ENCODE measurements around the gene GFRA1.

GFRA1 gene

GRCh38 chr10:116270126-116270770, 2.8 kb downstream of the GFRA1 start:
- no peak overlapping the region for H3K4me2 ChIP-seq (ENCODE audit: low read depth, low read length, poor library complexity, severe bottlenecking)
- H3K9me3 ChIP-seq (ENCODE audit: insufficient read depth, low read length) = no peaks in the 10 kb centered on the region
- H4K20me1 ChIP-seq (ENCODE audit: low read depth, low read length) = no peaks in the 10 kb centered on the region
- no peaks in the 10 kb centered on the region for H3K27me3 ChIP-seq (ENCODE audit: low read length)
- H3K79me2 ChIP-seq (ENCODE audit: insufficient read depth, low read length) = no peaks in the 10 kb centered on the region
- H2AFZ ChIP-seq (ENCODE audit: low read depth, low read length, severe bottlenecking) = no peak overlapping the region
- no peak overlapping the region for H3K4me3 ChIP-seq (ENCODE audit: insufficient read depth, low read length, poor library complexity, severe bottlenecking)
- no peak for TF ChIP-seq EZH2phosphoT487 (conservative IDR thresholded peaks at IDR 0.05; ENCODE audit: low read length)
- TF ChIP-seq CTCF (IDR thresholded peaks at IDR 0.05; ENCODE audit: insufficient read depth, low read length, poor library complexity, severe bottlenecking) = no peak
- no peaks in the 10 kb centered on the region for H3K9me2 ChIP-seq (replicated peaks; ENCODE audit: insufficient read depth, low read length)
- no peaks in the 10 kb centered on the region for H3F3A ChIP-seq (ENCODE audit: insufficient read depth)
- no peak overlapping the region for H3K27ac ChIP-seq (ENCODE audit: low read depth, low read length)
- H3K9ac ChIP-seq (ENCODE audit: low read length) = no peak overlapping the region
- H3K36me3 ChIP-seq (ENCODE audit: low read length) = no peaks in the 10 kb centered on the region

DNA sequence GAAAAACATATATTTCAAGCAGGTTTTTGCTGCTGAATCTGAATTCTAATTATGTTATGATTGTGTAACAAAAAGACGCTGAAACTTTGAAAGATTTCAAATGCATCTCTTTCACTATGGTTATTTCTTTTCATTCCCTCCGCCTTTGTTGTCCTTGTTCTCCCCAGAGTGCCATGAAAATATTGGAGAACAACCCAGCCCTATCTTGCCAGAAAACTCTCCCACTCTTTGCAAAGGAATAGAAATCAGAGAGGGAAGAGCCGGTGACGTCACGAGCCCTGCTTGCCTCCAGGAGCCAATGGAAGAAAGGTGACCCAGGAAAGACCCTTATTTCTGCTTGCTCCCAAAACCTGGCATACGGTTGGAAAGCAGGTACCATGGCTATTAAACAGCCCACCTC, 3.4 kb downstream of the GFRA1 start:
- H4K20me1 ChIP-seq (ENCODE audit: low read depth, low read length) = no peaks in the 10 kb centered on the region
- no peaks in the 10 kb centered on the region for H3K79me2 ChIP-seq (ENCODE audit: insufficient read depth, low read length)
- no peak overlapping the region for H3K27ac ChIP-seq (ENCODE audit: low read depth, low read length)
- H3K9me3 ChIP-seq (ENCODE audit: insufficient read depth, low read length) = no peaks in the 10 kb centered on the region
- H3K36me3 ChIP-seq (ENCODE audit: low read length) = no peaks in the 10 kb centered on the region
- no peak overlapping the region for H2AFZ ChIP-seq (ENCODE audit: low read depth, low read length, severe bottlenecking)
- no peak overlapping the region for H3K4me3 ChIP-seq (ENCODE audit: insufficient read depth, low read length, poor library complexity, severe bottlenecking)
- H3F3A ChIP-seq (ENCODE audit: insufficient read depth) = no peaks in the 10 kb centered on the region
- H3K27me3 ChIP-seq (ENCODE audit: low read length) = no peaks in the 10 kb centered on the region
- H3K9ac ChIP-seq (ENCODE audit: low read length) = no peak overlapping the region
- TF ChIP-seq CTCF (IDR thresholded peaks at IDR 0.05; ENCODE audit: insufficient read depth, low read length, poor library complexity, severe bottlenecking) (no peak), EZH2phosphoT487 (conservative IDR thresholded peaks at IDR 0.05; ENCODE audit: low read length) (no peak)
- no peak overlapping the region for H3K4me2 ChIP-seq (ENCODE audit: low read depth, low read length, poor library complexity, severe bottlenecking)
- H3K9me2 ChIP-seq (replicated peaks; ENCODE audit: insufficient read depth, low read length) = no peaks in the 10 kb centered on the region

- Histone ChIP-seq H4K20me1 (ENCODE audit: low read depth, low read length) (no peaks in the 10 kb centered on the region), H3K9me3 (ENCODE audit: insufficient read depth, low read length) (no peaks in the 10 kb centered on the region), H3F3A (ENCODE audit: insufficient read depth) (no peaks in the 10 kb centered on the region), H3K27ac (ENCODE audit: low read depth, low read length) (no peak overlapping the region), H2AFZ (ENCODE audit: low read depth, low read length, severe bottlenecking) (no peak overlapping the region), H3K27me3 (ENCODE audit: low read length) (no peaks in the 10 kb centered on the region), H3K36me3 (ENCODE audit: low read length) (no peaks in the 10 kb centered on the region), H3K9ac (ENCODE audit: low read length) (no peak overlapping the region), H3K79me2 (ENCODE audit: insufficient read depth, low read length) (no peaks in the 10 kb centered on the region), H3K9me2 (replicated peaks; ENCODE audit: insufficient read depth, low read length) (no peaks in the 10 kb centered on the region), H3K4me3 (ENCODE audit: insufficient read depth, low read length, poor library complexity, severe bottlenecking) (no peak overlapping the region), H3K4me2 (ENCODE audit: low read depth, low read length, poor library complexity, severe bottlenecking) (no peak overlapping the region)
- TF ChIP-seq CTCF (IDR thresholded peaks at IDR 0.05; ENCODE audit: insufficient read depth, low read length, poor library complexity, severe bottlenecking) (no peak), EZH2phosphoT487 (conservative IDR thresholded peaks at IDR 0.05; ENCODE audit: low read length) (no peak)
Measured at GRCh38 chr10:116268976-116269375, 4.0 kb downstream of the GFRA1 start.
